Esophagus muscularis mucosa (tissue), 4 donors: ENCODE measurements around the gene ATN1.

Experiments used
- CTCF ChIP-seq, 3 experiments: fragments of 200-600 bp in 2 of 3; fragments of 450-650 bp in 1 of 3; sonication (generic) in 2 of 3; IDR thresholded peaks; one replicate each; pipeline ENCODE4 v1.5.1; 2017 to 2019; ENCODE audit warnings: antibody characterized with exemption in 3 of 3, mild to moderate bottlenecking in 2 of 3, moderate library complexity in 1 of 3
- EP300 ChIP-seq: sonication (generic); formaldehyde crosslinking; IDR thresholded peaks from one replicate; pipeline ENCODE4 v1.6.1; 2017; ENCODE audit warnings: antibody characterized with exemption
- POLR2A ChIP-seq: fragments of 450-650 bp; IDR thresholded peaks from one replicate; pipeline ENCODE4 v1.6.1; 2017; ENCODE audit warnings: antibody characterized with exemption, moderate library complexity, mild to moderate bottlenecking, low read depth

GRCh38 chr12:6883683-6884082 is 44.1 kb upstream of the ATN1 start:
- TF ChIP-seq CTCF (IDR thresholded peaks at IDR 0.05) (no peak), POLR2A (no peak), EP300 (no peak)
